ENCODE data around the gene CMSS1. TPM values are rescaled to one million over a fixed set of nuclear protein-coding genes. Genes with fewer than 3 reads are reported as not detected.
A peak's percentile ranks its signal among the peaks of the same experiment; 100 is the strongest.
"Not testable (repeated sequence)": the region's sequence is repeated elsewhere in the genome, so short reads cannot be mapped to it uniquely, and the experiment has no call there.

Gene CMSS1
- total RNA-seq, 1 experiment from 2014 or later = 98.6 TPM

- no peaks in the 10 kb centered on the region for H3K27me3 ChIP-seq (replicated peaks; ENCODE audit: insufficient read depth, low read depth, low read length, poor library complexity)
- POLR2A ChIA-PET (ENCODE audit: low non-redundant PET) = interaction anchor here (0.6 kb wide), 1 partner anchor 134 kb away, joined by 4 read pairs; no protein-coding TSS in a partner anchor
- intact Hi-C loops (cut with micrococcal nuclease; ENCODE audit: unreplicated experiment) = no loop called here
- H3K36me3 ChIP-seq (ENCODE audit: insufficient read depth, low read length, poor library complexity, severe bottlenecking) = no peaks in the 10 kb centered on the region
- DNase-seq (ENCODE audit: low spot score) = peak; percentile 51
- H3K4me3 ChIP-seq (ENCODE audit: low read depth, low read length, poor library complexity, severe bottlenecking) = no peak overlapping the region
- H3K4me1 ChIP-seq (ENCODE audit: insufficient read depth, low read length, poor library complexity, severe bottlenecking) = no peaks in the 10 kb centered on the region
- CTCF ChIA-PET = no interaction called here
- no peaks in the 10 kb centered on the region for H3K9me3 ChIP-seq (ENCODE audit: low read depth, low read length, poor library complexity, severe bottlenecking)
- TF ChIP-seq CTCF (conservative IDR thresholded peaks at IDR 0.05; ENCODE audit: low read depth, low read length) = no peak
- no peak for TF ChIP-seq EZH2 (IDR thresholded peaks at IDR 0.05; ENCODE audit: borderline replicate concordance, low read depth, low read length, poor library complexity, severe bottlenecking)
- H3K27ac ChIP-seq (ENCODE audit: low read depth, low read length, poor library complexity, severe bottlenecking) = no peak overlapping the region
- no TSS peak for BruUV-seq (replicated peaks)
These were observed 409.2 kb downstream of the CMSS1 start for GRCh38 chr3:100226712-100227429.

GRCh38 chr3:100227511-100227921 is 409.9 kb downstream of the CMSS1 start:
- DNase-seq (ENCODE audit: low spot score) = no peak
- no TSS peak for BruUV-seq (replicated peaks)
- Histone ChIP-seq H3K36me3 (ENCODE audit: insufficient read depth, low read length, poor library complexity, severe bottlenecking) (no peaks in the 10 kb centered on the region), H3K4me3 (ENCODE audit: low read depth, low read length, poor library complexity, severe bottlenecking) (no peak overlapping the region), H3K9me3 (ENCODE audit: low read depth, low read length, poor library complexity, severe bottlenecking) (no peaks in the 10 kb centered on the region), H3K27me3 (replicated peaks; ENCODE audit: insufficient read depth, low read depth, low read length, poor library complexity) (no peaks in the 10 kb centered on the region), H3K4me1 (ENCODE audit: insufficient read depth, low read length, poor library complexity, severe bottlenecking) (no peaks in the 10 kb centered on the region), H3K27ac (ENCODE audit: low read depth, low read length, poor library complexity, severe bottlenecking) (no peak overlapping the region)
- ChIA-PET POLR2A (ENCODE audit: low non-redundant PET) (no interaction called here), CTCF (no interaction called here)
- no peak for TF ChIP-seq EZH2 (IDR thresholded peaks at IDR 0.05; ENCODE audit: borderline replicate concordance, low read depth, low read length, poor library complexity, severe bottlenecking)
- no peak for TF ChIP-seq CTCF (conservative IDR thresholded peaks at IDR 0.05; ENCODE audit: low read depth, low read length)
- intact Hi-C loops (cut with micrococcal nuclease; ENCODE audit: unreplicated experiment) = no loop called here

- no peaks in the 10 kb centered on the region for H3K9me3 ChIP-seq (ENCODE audit: low read depth, low read length, poor library complexity, severe bottlenecking)
- BruUV-seq (replicated peaks) = no TSS peak
- ChIA-PET POLR2A (ENCODE audit: low non-redundant PET) (no interaction called here), CTCF (no interaction called here)
- H3K36me3 ChIP-seq (ENCODE audit: insufficient read depth, low read length, poor library complexity, severe bottlenecking) = no peaks in the 10 kb centered on the region
- no peak for TF ChIP-seq EZH2 (IDR thresholded peaks at IDR 0.05; ENCODE audit: borderline replicate concordance, low read depth, low read length, poor library complexity, severe bottlenecking)
- no peak for TF ChIP-seq CTCF (conservative IDR thresholded peaks at IDR 0.05; ENCODE audit: low read depth, low read length)
- no peak overlapping the region for H3K27ac ChIP-seq (ENCODE audit: low read depth, low read length, poor library complexity, severe bottlenecking)
- no peak for DNase-seq (ENCODE audit: low spot score)
- H3K27me3 ChIP-seq (replicated peaks; ENCODE audit: insufficient read depth, low read depth, low read length, poor library complexity) = no peaks in the 10 kb centered on the region
- H3K4me3 ChIP-seq (ENCODE audit: low read depth, low read length, poor library complexity, severe bottlenecking) = no peak overlapping the region
- H3K4me1 ChIP-seq (ENCODE audit: insufficient read depth, low read length, poor library complexity, severe bottlenecking) = no peaks in the 10 kb centered on the region
- intact Hi-C loops (cut with micrococcal nuclease; ENCODE audit: unreplicated experiment) = no loop called here
These were observed 410.6 kb downstream of the CMSS1 start for GRCh38 chr3:100228247-100228646.

GRCh38 chr3:100229188-100229587 is 411.5 kb downstream of the CMSS1 start:
- H3K4me1 ChIP-seq (ENCODE audit: insufficient read depth, low read length, poor library complexity, severe bottlenecking); H3K4me3 ChIP-seq (ENCODE audit: low read depth, low read length, poor library complexity, severe bottlenecking); H3K27ac ChIP-seq (ENCODE audit: low read depth, low read length, poor library complexity, severe bottlenecking); H3K36me3 ChIP-seq (ENCODE audit: insufficient read depth, low read length, poor library complexity, severe bottlenecking); DNase-seq (ENCODE audit: low spot score); BruUV-seq (replicated peaks); H3K9me3 ChIP-seq (ENCODE audit: low read depth, low read length, poor library complexity, severe bottlenecking); intact Hi-C loops (cut with micrococcal nuclease; ENCODE audit: unreplicated experiment); POLR2A ChIA-PET (ENCODE audit: low non-redundant PET); H3K27me3 ChIP-seq (replicated peaks; ENCODE audit: insufficient read depth, low read depth, low read length, poor library complexity): not testable (repeated sequence)
- CTCF ChIA-PET = interaction anchor here (0.7 kb wide), 2 partner anchors 248 to 375 kb away, joined by 7 read pairs; no protein-coding TSS in a partner anchor

Data from A673 (cell line).